Gastrocnemius medialis (tissue), 4 donors: ENCODE data around the gene PSMB10.

ENCODE experiments used
- POLR2A ChIP-seq, 2 donors: fragments of 450-650 bp; IDR thresholded peaks; one replicate each; pipeline ENCODE4 v1.6.1; 2017; ENCODE audit warnings: antibody characterized with exemption in 2 of 2, mild to moderate bottlenecking in 2 of 2, moderate library complexity in 2 of 2
- TF ChIP-seq, protein P1 (sequence below), 5 experiments: fragments of 450-650 bp in 3 of 5; fragments of 200-600 bp in 2 of 5; sonication (generic) in 2 of 5; IDR thresholded peaks in 4 of 5; conservative IDR thresholded peaks in 1 of 5; 1 replicate in 4 of 5; 2 replicates in 1 of 5; pipeline ENCODE4 v1.5.1; 2016 to 2019; ENCODE audit warnings: antibody characterized with exemption in 5 of 5, mild to moderate bottlenecking in 3 of 5, moderate library complexity in 3 of 5

DNA sequence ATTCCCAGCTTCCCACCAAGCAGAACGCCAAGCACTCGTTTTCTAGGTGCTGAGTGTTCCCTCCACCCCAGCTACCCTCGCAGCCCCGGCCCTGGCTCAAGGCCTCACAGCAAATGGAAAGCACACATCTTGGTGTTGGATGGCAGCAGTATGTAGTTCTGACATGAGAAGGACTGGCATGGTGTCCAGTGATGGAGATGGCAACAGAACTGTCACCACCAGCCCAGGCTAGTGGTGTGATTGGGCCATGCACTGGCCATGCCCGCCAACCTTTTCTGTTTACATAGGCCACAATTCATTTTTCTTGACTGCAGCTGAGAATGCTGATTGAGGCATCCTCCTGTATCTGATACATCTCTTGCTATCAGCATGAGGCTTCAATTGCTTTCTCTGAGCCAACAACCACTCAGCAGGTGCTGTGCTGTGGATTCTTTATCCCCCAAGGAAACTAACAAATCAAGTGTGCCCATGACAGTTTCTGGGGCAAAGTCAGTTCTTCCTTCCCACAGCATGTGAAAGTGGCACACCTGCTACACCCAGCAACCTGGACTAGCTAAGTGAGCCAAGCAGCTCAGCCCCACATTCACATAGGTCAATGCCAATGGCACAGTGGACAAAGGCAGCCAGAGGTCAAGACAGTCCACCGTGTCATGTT, 28.0 kb upstream of the PSMB10 start:
- TF ChIP-seq, protein P1, sequence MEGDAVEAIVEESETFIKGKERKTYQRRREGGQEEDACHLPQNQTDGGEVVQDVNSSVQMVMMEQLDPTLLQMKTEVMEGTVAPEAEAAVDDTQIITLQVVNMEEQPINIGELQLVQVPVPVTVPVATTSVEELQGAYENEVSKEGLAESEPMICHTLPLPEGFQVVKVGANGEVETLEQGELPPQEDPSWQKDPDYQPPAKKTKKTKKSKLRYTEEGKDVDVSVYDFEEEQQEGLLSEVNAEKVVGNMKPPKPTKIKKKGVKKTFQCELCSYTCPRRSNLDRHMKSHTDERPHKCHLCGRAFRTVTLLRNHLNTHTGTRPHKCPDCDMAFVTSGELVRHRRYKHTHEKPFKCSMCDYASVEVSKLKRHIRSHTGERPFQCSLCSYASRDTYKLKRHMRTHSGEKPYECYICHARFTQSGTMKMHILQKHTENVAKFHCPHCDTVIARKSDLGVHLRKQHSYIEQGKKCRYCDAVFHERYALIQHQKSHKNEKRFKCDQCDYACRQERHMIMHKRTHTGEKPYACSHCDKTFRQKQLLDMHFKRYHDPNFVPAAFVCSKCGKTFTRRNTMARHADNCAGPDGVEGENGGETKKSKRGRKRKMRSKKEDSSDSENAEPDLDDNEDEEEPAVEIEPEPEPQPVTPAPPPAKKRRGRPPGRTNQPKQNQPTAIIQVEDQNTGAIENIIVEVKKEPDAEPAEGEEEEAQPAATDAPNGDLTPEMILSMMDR (IDR thresholded peaks at IDR 0.05 in 4 of 5, conservative IDR thresholded peaks at IDR 0.05 in 1 of 5): no peak
- TF ChIP-seq POLR2A (IDR thresholded peaks at IDR 0.05): no peak
